Measurements from ENCODE around the gene WDR72. TPM values are rescaled to one million over a fixed set of nuclear protein-coding genes. Genes with fewer than 3 reads are reported as not detected.

Gene WDR72
- total and polyA plus RNA-seq, 12 donors, result 0.09 TPM; not detected in 11

- intact Hi-C loops (cut with DNase I), result loop anchor here in 1 of 10 donors (10.0 kb wide), 1 partner anchor 63 kb away; no protein-coding TSS in a partner anchor
- WGBS, 2 donors, result 91 to 93% methylated on average over 3 of the region's 3 CpGs
- no peaks in the 10 kb centered on the region for H3K9me3 ChIP-seq
- ATAC-seq (no peak), DNase-seq (no peak)
- no peak for TF ChIP-seq CTCF (IDR thresholded peaks at IDR 0.05)
- H3K27ac ChIP-seq, result no peak overlapping the region
- peaks cover 0 to 10% (median 0%) of the 10 kb centered on the region in 7 donors for H3K27me3 ChIP-seq
- H3K4me1 ChIP-seq, result no peaks in the 10 kb centered on the region
- H3K36me3 ChIP-seq, result no peaks in the 10 kb centered on the region
- no peak overlapping the region for H3K4me3 ChIP-seq
Measured at GRCh38 chr15:53721334-53722087, 38.0 kb downstream of the WDR72 start.

- ATAC-seq (no peak), DNase-seq (no peak)
- intact Hi-C loops (cut with DNase I), result loop anchor here in 7 of 10 donors (5.0 to 10.0 kb wide), 3 partner anchors 932 to 942 kb away; no protein-coding TSS in a partner anchor
- no peaks in the 10 kb centered on the region for H3K9me3 ChIP-seq
- TF ChIP-seq CTCF (IDR thresholded peaks at IDR 0.05), result peak in 5 of 9 donors; percentile 12 to 47 (median 26)
- H3K27ac ChIP-seq, result no peak overlapping the region
- peaks cover 0 to 3% (median 0%) of the 10 kb centered on the region in 7 donors for H3K27me3 ChIP-seq
- H3K4me1 ChIP-seq, result no peaks in the 10 kb centered on the region
- WGBS, 2 donors, result 26 to 34% methylated on average over 3 of the region's 3 CpGs
- no peaks in the 10 kb centered on the region for H3K36me3 ChIP-seq
- H3K4me3 ChIP-seq, result no peak overlapping the region
Measured at GRCh38 chr15:53716909-53717876, 42.3 kb downstream of the WDR72 start.

- WGBS, 2 donors, result 92 to 97% methylated on average over 6 of the region's 6 CpGs
- Histone ChIP-seq H3K4me1 (no peaks in the 10 kb centered on the region), H3K36me3 (no peaks in the 10 kb centered on the region), H3K27me3 (peaks cover 0 to 3% (median 0%) of the 10 kb centered on the region in 7 donors), H3K27ac (no peak overlapping the region), H3K4me3 (no peak overlapping the region), H3K9me3 (no peaks in the 10 kb centered on the region)
- no peak for TF ChIP-seq CTCF (IDR thresholded peaks at IDR 0.05)
- DNase-seq, result no peak
- intact Hi-C loops (cut with DNase I), result loop anchor here in 4 of 10 donors (5.0 to 10.0 kb wide), 3 partner anchors 928 to 1486 kb away; no protein-coding TSS in a partner anchor
- no peak for ATAC-seq
Measured at GRCh38 chr15:53713218-53713617, 46.2 kb downstream of the WDR72 start.

GRCh38 chr15:53710906-53711305, 48.6 kb downstream of the WDR72 start:
- no peaks in the 10 kb centered on the region for H3K36me3 ChIP-seq
- TF ChIP-seq CTCF (IDR thresholded peaks at IDR 0.05), result no peak
- 77 to 90% methylated on average over 4 of the region's 4 CpGs for WGBS, 2 donors
- H3K4me1 ChIP-seq, result no peaks in the 10 kb centered on the region
- peaks cover 0 to 3% (median 0%) of the 10 kb centered on the region in 7 donors for H3K27me3 ChIP-seq
- H3K27ac ChIP-seq, result no peak overlapping the region
- no peak for ATAC-seq
- no peak for DNase-seq
- intact Hi-C loops (cut with DNase I), result loop anchor here in 4 of 10 donors (5.0 to 10.0 kb wide), 3 partner anchors 926 to 1484 kb away; no protein-coding TSS in a partner anchor
- H3K9me3 ChIP-seq, result no peaks in the 10 kb centered on the region
- no peak overlapping the region for H3K4me3 ChIP-seq

Measured in heart right ventricle (tissue), 16 donors.